Endometrial microvascular endothelial cells (primary cell): ENCODE data around the gene TNN. TPM values are rescaled to one million over a fixed set of nuclear protein-coding genes. Genes with fewer than 3 reads are reported as not detected.
"Not testable (repeated sequence)": the region's sequence is repeated elsewhere in the genome, so short reads cannot be mapped to it uniquely, and the experiment has no call there.

Source experiments
- in situ Hi-C: cut with HindIII; loops from 2 replicates; pipeline ENCODE4 v1.10.0; 2017; ENCODE audit warnings: low sequenced_read_pairs, low pct_unique_long_range_greater_than_20kb; ENCODE audit errors: inconsistent ontology term
- total RNA-seq: library from RNA; depleted of rRNA; stranded (reverse); fragments of >200 nt; gene quantifications from one replicate; pipeline ENCODE4 v1.2.3, GENCODE V29; 2015; ENCODE audit errors: inconsistent ontology term

TNN gene
- total RNA-seq, 1 donor from 2014 or later = not detected

DNA sequence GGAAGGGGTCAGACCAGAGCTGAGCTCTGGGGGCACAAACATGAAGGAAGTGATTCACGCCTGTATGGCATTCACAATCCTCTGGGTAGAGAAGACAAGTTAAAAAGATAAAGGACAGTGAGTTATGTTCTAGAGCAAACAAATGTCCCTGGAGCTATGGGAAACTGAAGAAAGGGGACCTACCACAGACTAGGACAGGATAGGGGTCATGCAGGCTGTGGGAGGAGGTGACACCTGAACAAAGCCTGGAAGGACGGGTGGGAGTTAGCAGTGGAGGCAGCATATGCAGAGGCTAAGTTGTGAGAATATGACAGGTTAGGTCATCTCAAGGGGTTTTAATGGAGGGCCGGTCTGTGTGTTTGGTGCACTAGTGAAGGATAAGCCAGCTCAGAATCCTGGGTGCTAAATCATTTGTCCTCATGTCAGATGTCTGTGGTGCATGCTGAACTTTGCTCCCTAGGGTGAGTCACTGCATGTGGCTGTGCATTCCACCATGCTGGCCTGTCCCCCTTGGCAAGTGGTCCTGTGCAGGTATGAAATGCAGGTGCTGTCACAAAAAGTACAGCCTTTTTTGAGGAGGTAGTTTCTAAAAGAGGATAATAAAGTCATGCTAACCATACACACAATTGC, 28.5 kb downstream of the TNN start:
- in situ Hi-C loops = no loop called here

DNA sequence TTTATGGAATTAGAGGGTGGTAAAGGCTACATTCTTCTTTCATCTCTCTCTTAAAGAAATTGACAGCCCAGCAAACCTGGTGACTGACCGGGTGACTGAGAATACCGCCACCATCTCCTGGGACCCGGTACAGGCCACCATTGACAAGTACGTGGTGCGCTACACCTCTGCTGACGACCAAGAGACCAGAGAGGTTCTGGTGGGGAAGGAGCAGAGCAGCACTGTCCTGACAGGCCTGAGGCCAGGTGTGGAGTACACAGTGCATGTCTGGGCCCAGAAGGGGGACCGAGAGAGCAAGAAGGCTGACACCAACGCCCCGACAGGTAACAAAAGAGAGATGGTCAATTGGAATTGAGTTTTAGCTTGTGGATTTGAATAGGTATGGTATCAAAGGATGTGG, 29.7 kb downstream of the TNN start:
- in situ Hi-C loops = no loop called here

DNA sequence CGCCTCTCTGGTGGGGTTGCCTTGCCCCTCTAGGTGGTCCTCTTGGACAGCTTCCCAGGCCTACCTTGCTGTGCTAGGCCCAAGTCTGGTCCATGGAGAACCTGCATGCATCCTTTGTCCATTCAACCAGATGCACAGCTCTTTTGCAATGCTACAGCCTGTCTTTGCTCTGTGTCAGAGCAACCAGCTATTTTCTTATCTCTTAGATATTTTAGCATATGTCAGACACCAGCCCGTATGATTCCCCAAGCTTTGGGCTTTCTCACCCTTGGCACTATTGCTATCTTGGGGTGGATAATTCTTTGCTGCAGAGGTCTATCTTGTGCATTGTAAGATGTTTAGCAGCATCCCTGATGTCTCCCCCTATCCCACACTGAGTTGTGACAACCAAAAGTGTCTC, 32.3 kb downstream of the TNN start:
- in situ Hi-C loops = no loop called here

DNA sequence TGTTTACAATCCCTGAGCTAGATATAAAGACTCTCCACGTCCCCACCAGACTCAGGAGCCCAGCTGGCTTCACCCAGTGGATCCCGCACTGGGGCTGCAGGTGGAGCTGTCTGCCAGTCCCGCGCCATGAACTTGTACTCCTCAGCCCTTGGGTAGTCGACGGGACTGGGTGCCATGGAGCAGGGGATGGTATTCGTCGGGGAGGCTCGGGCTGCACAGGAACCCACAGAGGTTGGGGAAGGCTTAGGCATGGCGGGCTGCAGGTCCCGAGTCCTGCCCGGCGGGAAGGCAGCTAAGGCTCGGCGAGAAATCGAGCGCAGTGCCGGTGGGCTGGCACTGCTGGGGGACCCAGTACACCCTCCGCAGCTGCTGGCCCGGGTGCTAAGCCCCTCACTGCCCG, 34.5 kb downstream of the TNN start:
- in situ Hi-C loops = not testable (repeated sequence)

DNA sequence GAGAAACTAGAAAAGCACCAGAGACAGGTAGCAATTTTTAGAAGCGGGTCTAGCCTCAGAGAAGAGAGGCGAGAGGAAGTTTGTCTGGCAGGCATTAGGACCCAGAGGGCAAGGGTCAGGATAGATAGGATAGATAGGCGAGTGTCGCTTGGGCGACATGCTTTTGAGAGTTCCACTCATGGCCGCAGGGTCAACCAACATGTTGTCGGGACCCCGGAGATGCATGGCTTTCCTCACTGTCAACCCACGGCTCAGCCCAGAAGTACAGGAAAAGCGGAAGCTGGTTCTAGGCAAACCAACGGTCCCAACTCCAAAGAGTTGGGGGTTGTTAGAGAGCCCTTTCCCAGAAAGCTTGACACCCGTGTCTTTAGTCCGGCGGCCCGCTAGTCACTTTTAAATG, 38.9 kb downstream of the TNN start:
- in situ Hi-C loops = not testable (repeated sequence)

DNA sequence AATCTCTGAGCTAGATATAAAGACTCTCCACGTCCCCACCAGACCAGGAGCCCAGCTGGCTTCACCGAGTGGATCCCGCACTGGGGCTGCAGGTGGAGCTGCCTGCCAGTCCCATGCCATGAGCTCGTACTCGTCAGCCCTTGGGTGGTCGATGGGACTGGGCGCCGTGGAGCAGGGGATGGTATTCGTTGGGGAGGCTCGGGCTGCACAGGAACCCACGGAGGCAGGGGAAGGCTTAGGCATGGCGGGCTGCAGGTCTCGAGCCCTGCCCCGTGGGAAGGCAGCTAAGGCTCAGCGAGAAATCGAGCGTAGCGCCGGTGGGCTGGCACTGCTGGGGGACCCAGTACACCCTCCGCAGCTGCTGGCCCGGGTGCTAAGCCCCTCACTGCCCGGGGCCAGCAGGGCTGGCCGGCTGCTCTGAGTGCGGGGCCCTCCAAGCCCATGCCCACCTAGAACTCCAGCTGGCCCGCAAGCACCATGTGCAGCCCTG, 40.7 kb downstream of the TNN start:
- in situ Hi-C loops = not testable (repeated sequence)

DNA sequence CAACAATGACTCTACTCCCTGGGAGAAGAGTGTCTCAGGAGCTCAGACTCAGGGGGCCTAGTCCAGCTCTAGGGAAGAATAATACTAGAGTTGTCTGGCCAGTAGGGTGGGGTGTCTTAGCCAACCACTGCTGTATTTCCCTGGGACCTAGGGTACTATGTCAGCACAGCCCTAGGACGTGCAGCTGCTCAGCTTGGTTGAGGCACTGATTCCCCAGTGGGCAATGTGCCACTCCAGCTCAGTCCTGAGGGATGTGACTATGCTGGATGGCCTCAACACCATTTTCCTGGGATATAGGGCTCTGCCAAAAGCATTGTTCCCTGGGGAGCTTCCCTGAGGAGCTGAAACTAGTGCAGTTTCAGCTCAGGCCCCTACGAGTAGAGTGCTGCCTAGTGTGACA, 47.4 kb downstream of the TNN start:
- in situ Hi-C loops = no loop called here

DNA sequence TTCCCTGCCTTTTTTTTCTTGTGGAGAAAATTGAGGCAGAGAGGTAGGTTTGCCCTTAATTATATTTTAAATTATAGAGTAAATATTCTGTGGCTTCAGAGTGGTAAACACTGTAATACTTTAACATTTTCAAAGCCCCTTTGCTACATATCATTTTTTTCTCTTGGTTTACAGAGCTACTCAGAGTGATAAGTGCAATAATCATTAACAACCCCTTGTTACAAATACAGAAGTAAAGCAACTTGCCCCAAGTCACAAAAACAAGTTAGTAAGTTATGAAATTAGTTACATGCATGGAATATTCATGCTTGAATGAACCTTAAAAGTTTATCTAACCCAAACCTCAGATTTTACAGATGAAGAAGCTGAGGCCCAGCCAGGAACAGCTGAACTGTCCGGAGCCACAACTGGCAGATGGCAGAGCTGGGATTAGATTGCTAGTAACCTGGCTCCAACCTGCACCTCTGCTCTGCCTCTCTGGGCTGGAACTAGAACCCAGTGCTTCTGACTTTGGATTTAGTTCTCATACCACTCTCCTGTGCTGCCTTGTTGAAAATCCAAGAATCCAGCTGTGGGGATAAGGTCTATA, 48.7 kb downstream of the TNN start:
- in situ Hi-C loops = no loop called here

DNA sequence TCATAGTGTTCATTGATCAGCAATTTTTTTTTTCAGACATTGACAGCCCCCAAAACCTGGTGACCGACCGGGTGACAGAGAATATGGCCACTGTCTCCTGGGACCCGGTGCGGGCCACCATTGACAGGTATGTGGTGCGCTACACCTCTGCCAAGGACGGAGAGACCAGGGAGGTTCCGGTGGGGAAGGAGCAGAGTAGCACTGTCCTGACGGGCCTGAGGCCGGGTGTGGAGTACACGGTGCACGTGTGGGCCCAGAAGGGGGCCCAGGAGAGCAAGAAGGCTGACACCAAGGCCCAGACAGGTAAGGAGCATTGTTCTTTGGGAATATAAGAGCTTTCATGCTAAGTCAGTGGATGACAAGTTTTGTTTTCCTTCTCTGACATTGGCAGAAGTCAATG, 49.3 kb downstream of the TNN start:
- in situ Hi-C loops = no loop called here

DNA sequence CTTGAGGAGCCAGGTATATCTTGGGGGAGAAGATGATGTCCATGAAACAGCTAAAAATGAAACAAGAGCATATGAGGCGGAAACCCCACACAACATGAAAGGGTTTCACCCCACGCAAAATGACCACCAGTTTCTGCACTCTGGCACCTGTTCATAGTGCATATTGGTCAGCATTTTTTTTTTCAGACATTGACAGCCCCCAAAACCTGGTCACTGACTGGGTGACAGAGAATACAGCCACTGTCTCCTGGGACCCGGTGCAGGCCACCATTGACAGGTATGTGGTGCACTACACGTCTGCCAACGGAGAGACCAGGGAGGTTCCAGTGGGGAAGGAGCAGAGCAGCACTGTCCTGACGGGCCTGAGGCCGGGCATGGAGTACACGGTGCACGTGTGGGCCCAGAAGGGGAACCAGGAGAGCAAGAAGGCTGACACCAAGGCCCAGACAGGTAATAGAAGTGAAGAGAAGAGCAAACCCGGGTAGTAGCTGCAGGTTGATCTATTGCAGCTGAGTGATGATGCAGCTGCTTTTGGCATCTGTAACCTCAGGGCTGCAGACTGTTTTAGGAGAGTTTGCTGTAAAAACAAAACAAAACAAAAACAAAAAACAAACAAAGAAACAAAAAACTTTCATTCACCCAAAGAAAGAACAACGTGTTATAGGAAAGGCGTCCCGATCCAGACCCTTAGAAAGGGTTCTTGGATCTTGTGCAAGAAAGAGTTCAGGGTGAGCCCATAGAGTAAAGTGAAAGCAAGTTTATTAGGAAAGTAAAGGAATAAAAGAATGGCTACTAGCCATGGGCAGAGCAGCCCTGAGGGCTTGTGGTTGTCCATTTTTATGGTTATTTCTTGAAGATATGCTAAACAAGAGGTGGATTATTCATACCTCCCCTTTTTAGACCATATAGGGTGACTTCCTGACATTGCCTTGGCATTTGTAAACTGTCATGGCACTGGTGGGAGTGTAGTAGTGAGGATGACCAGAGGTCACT, 51.0 kb downstream of the TNN start:
- in situ Hi-C loops = no loop called here

DNA sequence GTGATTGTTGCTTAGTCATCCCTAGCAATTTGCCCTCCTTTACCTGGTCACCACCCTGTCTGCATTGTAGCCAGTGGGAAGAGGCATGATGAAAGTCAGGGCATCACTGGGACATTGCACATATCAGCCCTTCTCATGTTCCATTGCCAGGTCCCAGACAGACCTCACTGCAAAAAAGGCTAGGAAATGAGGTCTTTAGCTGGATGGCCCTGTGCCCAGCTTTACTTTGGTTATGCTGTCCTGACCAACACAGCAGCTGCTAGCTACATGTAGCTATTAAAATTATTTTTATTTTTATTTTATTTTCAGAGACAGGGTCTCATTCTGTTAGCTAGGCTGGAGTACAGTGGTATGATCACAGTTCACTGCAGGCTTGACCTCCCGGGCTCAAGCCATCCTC, 52.9 kb downstream of the TNN start:
- in situ Hi-C loops = no loop called here

DNA sequence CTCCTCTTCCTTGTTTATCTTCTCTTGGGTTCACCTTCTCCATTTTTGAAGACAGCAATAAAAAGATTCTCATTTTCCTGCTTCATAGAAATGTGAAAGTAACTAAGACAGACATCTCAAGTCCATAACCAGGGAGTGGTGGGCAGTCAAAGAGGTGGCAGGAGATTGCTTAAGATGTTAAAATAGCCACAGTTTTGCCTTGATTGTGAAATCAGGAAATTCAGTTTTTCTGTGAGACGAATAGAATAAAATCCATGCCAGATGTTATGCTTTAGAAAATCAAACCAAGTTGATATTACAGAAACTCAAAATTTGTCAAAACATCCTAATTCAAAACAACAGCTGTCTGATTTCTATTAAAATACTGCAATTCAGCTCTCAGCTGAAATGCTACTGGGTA, 57.2 kb downstream of the TNN start:
- in situ Hi-C loops = no loop called here

DNA sequence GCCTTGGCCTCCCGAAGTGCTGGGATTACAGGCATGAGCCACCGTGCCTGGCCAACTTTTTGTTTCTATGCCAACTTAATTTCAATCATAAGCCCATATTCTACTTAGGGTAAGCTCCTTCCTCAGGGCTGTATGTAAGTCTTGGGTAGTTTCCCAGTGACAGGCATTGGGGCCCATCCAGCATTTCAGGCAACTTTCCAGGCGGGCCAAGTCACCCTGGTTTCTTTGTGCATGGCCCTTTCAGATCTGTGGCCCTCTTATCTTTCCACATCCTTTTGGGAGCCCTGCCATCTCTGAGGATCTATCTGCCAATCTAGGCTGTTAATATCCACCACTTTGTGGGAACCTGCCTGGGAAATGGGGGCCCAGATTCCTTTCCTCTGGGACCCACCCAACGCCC, 58.7 kb downstream of the TNN start:
- in situ Hi-C loops = no loop called here

DNA sequence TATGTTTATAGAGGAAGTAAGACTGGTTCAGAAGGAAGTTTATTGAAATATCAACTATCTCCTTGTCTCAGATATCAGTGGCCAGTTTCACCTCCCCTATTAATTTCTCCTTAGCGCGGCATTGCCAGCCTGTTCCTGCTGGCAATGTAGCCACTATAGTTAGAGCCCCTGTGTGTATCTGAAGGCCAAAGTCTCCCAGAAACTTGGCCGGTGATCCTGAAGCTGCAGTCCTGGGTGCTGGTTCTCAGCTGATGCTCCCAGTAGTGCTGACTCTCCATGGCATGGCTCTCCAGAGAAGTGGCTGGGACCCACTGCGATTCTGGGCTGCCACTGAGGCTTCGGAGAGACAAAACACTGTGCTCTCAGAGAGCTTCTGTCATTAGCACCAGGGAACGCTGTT, 59.9 kb downstream of the TNN start:
- in situ Hi-C loops = no loop called here

DNA sequence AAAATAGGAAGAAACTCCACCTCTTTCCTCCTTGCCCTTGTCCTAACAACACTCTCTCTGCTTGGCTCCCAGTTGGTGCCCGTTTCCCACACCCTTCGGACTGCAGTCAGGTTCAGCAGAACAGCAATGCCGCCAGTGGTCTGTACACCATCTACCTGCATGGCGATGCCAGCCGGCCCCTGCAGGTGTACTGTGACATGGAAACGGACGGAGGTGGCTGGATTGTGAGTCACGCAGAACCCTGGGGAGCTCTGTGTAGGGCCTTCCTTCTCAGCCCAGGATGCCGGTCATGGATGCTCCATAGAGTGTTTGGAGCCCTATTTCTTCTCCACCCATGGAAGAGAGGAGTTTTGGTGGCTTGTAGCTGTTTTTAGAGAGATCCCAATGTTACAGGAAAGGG, 60.9 kb downstream of the TNN start:
- in situ Hi-C loops = no loop called here

DNA sequence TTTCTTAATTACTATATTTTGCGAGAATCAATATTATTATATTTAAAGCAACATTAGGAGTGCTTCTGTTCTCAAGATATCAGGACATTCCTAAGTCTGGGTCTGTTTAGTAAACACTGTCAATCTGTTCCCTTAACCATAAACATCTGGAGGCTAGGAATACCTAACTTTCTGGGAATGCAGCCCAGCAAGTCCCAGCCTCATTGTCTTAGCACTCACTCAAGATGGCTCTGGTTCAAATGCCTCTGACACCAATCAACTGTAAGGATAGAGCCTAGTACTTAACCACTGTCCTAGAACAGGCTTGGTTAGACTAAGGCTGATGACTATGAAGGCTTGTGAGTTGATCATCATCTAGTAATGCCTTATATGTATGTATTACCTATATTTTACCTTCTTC, 61.5 kb downstream of the TNN start:
- in situ Hi-C loops = no loop called here

DNA sequence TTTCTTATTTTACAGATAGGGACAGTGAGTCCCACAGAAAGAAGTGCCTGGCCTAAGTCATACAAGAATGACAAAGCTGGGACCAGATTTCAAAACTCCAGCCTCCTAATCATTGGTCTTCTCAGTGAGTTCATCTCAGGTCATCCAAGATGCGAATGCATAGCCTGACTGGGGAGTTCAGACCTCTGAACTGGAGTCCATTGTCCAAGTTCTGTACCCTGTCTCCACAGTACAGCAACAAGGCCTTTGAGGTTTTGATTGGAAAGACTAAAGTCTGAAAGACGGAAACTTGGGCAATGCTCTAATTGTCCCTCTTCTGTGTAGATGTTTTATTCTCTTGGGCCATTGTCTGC, 62.0 kb downstream of the TNN start:
- in situ Hi-C loops = no loop called here

DNA sequence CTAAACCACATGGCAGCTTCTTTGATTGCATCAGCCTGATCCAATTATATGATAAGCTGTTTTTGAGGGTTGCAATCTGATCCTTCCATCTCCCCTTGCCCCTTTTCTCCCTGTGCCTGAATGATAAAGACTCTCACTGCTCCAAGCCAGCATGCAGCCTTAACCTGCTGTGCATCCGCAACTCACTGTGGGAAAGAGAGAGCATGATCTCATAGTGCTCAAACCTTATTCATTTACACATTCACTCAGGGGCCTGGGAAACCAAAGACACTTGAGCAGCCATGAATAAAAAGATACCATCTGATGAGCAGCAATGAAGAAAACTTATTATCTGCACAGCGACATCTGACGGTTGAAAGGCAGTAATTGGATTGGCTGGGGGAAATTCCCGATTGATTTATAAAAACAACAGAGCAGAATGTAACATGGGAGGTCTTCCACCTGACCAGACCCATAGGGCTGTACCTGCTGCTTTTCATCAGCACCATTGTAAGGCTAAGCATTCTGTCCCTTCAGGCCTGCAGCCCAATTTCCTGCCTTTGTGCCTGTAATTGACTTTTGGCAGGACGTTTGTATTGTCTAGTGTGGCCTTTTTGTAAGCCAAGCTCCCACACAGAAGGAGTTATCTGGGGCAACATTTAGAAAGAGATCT, 62.5 kb downstream of the TNN start:
- in situ Hi-C loops = no loop called here

DNA sequence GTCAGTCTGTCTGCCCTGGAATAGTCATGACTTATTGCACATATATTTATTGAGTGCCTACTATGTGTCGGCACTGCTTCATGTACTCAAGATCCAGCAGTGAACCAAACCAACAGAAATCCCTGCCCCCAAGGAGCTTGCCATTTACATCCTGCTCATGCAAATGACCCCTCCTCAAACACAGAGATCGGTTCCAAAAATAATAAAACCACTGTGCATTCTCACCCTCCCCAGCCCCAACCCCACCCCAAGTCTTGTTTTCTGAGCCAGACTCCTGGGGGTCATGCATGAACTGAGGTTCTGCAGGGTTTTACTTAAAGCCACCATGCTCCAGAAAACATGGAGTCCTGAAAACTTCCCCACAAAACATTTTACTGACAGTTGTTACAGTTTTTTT, 63.0 kb downstream of the TNN start:
- in situ Hi-C loops = no loop called here
